ENCODE measurements around the gene MAP2K5.

DNA sequence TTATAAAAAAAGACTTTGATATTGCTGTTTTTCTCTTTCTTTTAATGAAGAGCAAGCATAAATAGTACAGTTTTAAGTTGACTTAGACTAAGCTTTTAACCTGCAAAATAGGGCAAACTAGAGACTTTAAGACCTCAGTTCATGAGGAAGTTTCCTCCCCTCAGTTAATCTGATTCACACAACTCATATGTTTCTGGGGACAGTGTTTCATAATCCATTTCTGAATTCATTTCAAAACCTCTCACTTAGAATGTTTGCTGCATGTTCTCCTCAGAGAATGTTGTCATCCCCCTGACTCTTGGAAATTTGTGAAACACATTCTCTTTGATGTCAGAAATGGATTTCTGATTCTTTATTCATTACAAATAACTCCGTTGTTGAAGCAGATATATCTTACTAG, 203.5 kb downstream of the MAP2K5 start:
- TF ChIP-seq, protein P1, sequence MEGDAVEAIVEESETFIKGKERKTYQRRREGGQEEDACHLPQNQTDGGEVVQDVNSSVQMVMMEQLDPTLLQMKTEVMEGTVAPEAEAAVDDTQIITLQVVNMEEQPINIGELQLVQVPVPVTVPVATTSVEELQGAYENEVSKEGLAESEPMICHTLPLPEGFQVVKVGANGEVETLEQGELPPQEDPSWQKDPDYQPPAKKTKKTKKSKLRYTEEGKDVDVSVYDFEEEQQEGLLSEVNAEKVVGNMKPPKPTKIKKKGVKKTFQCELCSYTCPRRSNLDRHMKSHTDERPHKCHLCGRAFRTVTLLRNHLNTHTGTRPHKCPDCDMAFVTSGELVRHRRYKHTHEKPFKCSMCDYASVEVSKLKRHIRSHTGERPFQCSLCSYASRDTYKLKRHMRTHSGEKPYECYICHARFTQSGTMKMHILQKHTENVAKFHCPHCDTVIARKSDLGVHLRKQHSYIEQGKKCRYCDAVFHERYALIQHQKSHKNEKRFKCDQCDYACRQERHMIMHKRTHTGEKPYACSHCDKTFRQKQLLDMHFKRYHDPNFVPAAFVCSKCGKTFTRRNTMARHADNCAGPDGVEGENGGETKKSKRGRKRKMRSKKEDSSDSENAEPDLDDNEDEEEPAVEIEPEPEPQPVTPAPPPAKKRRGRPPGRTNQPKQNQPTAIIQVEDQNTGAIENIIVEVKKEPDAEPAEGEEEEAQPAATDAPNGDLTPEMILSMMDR (IDR thresholded peaks at IDR 0.05), result no peak
- no peak for TF ChIP-seq POLR2A (IDR thresholded peaks at IDR 0.05)
- peak in 1 of 4 donors; percentile 17 for TF ChIP-seq POLR2AphosphoS5 (IDR thresholded peaks at IDR 0.05)
